HL-60 (cell line): Measurements from ENCODE around the gene COX10.

Source experiments
- DNase-seq, 2 experiments: peaks; one replicate each; pipeline ENCODE4 v3.0.0-alpha.2; 2010 to 2020; ENCODE audit warnings: low read depth in 1 of 2, low spot score in 1 of 2
- H3K27ac ChIP-seq: fragments of 250-450 bp; sonication (Bioruptor Pico); replicated peaks from 2 replicates; pipeline ENCODE4 v1.5.1; 2020; ENCODE audit warnings: mild to moderate bottlenecking, moderate library complexity
- H3K27me3 ChIP-seq: fragments of 250-450 bp; sonication (Bioruptor Pico); 2 replicates; pipeline ENCODE4 v1.5.1; 2021; ENCODE audit warnings: mild to moderate bottlenecking, moderate library complexity; ENCODE audit not compliant: insufficient read depth, poor library complexity, severe bottlenecking
- H3K4me3 ChIP-seq: replicated peaks from 2 replicates; pipeline ENCODE4 v1.5.1; 2011; ENCODE audit warnings: mild to moderate bottlenecking, control low read depth, low read length; ENCODE audit not compliant: insufficient read depth
- GABPA ChIP-seq: IDR thresholded peaks from 2 replicates; pipeline ENCODE4 v1.6.1; 2012; ENCODE audit warnings: low read depth
- POLR2AphosphoS5 ChIP-seq: IDR thresholded peaks from 2 replicates; pipeline ENCODE4 v1.6.1; 2012; ENCODE audit warnings: low read depth
- SPI1 ChIP-seq: IDR thresholded peaks from 2 replicates; pipeline ENCODE4 v1.6.1; 2012; ENCODE audit warnings: low read depth, mild to moderate bottlenecking, borderline replicate concordance
- TF ChIP-seq, protein P1 (sequence below): IDR thresholded peaks from one replicate; pipeline ENCODE4 v1.5.1; 2011; ENCODE audit warnings: low read length, control low read depth, inconsistent platforms; ENCODE audit not compliant: insufficient read depth
- TF ChIP-seq, protein P2 (sequence below): IDR thresholded peaks from 2 replicates; pipeline ENCODE4 v1.6.1; 2012; ENCODE audit warnings: low read depth; ENCODE audit not compliant: insufficient replicate concordance

COX10 gene

GRCh38 chr17:14118951-14119350 lies 49.6 kb downstream of the COX10 start:
- TF ChIP-seq, protein P1, sequence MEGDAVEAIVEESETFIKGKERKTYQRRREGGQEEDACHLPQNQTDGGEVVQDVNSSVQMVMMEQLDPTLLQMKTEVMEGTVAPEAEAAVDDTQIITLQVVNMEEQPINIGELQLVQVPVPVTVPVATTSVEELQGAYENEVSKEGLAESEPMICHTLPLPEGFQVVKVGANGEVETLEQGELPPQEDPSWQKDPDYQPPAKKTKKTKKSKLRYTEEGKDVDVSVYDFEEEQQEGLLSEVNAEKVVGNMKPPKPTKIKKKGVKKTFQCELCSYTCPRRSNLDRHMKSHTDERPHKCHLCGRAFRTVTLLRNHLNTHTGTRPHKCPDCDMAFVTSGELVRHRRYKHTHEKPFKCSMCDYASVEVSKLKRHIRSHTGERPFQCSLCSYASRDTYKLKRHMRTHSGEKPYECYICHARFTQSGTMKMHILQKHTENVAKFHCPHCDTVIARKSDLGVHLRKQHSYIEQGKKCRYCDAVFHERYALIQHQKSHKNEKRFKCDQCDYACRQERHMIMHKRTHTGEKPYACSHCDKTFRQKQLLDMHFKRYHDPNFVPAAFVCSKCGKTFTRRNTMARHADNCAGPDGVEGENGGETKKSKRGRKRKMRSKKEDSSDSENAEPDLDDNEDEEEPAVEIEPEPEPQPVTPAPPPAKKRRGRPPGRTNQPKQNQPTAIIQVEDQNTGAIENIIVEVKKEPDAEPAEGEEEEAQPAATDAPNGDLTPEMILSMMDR: no peak
- no peak for TF ChIP-seq POLR2AphosphoS5
- TF ChIP-seq, protein P2, sequence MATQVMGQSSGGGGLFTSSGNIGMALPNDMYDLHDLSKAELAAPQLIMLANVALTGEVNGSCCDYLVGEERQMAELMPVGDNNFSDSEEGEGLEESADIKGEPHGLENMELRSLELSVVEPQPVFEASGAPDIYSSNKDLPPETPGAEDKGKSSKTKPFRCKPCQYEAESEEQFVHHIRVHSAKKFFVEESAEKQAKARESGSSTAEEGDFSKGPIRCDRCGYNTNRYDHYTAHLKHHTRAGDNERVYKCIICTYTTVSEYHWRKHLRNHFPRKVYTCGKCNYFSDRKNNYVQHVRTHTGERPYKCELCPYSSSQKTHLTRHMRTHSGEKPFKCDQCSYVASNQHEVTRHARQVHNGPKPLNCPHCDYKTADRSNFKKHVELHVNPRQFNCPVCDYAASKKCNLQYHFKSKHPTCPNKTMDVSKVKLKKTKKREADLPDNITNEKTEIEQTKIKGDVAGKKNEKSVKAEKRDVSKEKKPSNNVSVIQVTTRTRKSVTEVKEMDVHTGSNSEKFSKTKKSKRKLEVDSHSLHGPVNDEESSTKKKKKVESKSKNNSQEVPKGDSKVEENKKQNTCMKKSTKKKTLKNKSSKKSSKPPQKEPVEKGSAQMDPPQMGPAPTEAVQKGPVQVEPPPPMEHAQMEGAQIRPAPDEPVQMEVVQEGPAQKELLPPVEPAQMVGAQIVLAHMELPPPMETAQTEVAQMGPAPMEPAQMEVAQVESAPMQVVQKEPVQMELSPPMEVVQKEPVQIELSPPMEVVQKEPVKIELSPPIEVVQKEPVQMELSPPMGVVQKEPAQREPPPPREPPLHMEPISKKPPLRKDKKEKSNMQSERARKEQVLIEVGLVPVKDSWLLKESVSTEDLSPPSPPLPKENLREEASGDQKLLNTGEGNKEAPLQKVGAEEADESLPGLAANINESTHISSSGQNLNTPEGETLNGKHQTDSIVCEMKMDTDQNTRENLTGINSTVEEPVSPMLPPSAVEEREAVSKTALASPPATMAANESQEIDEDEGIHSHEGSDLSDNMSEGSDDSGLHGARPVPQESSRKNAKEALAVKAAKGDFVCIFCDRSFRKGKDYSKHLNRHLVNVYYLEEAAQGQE: no peak
- no peak for TF ChIP-seq GABPA
- TF ChIP-seq SPI1: no peak
- Histone ChIP-seq H3K4me3 (no peak overlapping the region), H3K27me3 (no peaks in the 10 kb centered on the region), H3K27ac (no peak overlapping the region)
- DNase-seq: no peak

GRCh38 chr17:14119546-14119945 lies 50.2 kb downstream of the COX10 start:
- no peak overlapping the region for H3K4me3 ChIP-seq
- no peak overlapping the region for H3K27ac ChIP-seq
- TF ChIP-seq, protein P2: no peak
- TF ChIP-seq GABPA (no peak), POLR2AphosphoS5 (no peak), SPI1 (no peak)
- TF ChIP-seq, protein P1: no peak
- no peaks in the 10 kb centered on the region for H3K27me3 ChIP-seq
- no peak for DNase-seq

DNA sequence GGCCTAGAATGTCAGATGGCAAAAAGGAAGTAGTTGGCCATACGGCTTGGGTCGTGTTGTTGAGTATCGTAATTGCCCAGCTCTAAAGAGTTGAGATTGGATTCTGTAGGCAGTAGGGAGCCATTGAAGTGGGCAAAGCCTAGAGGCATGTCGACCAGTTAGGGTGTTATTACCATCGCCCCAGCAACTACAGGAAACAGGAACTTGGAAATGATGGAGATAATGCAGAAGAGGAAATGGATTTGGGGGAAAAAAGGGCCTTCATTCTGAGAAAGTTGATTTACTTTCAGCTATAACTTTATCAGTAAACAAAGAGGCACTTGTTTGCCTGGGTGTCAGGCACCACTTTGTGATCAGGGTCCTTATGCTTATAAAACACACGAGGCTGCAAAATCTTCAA lies 52.6 kb downstream of the COX10 start:
- Histone ChIP-seq H3K27me3 (no peaks in the 10 kb centered on the region), H3K4me3 (no peak overlapping the region), H3K27ac (peak overlapping the region; percentile 45)
- peak in 1 of 2 experiments; percentile 19 for DNase-seq
- TF ChIP-seq POLR2AphosphoS5 (no peak), SPI1 (peak; percentile 60; the same call in 1 of the 2 replicates), GABPA (no peak)
- TF ChIP-seq, protein P1: no peak
- TF ChIP-seq, protein P2: no peak
